Fibroblast of lung (primary cell): ENCODE measurements around the gene TPRG1L. TPM values are rescaled to one million over a fixed set of nuclear protein-coding genes. Genes with fewer than 3 reads are reported as not detected.

Experiments
- DNase-seq, 2 donors: peaks; one replicate each; pipeline versions ENCODE4 v3.0.0 to v3.0.0-alpha.2; 2010; ENCODE audit warnings: low read depth in 2 of 2
- H2AFZ ChIP-seq: 2 replicates; pipeline ENCODE4 v1.5.1; 2012; ENCODE audit warnings: low read length, control low read depth, inconsistent platforms
- H3K27ac ChIP-seq: 2 replicates; pipeline ENCODE4 v1.5.1; 2011; ENCODE audit warnings: low read length, control low read depth; ENCODE audit not compliant: insufficient read depth
- H3K27me3 ChIP-seq: 2 replicates; pipeline ENCODE4 v1.5.1; 2011; ENCODE audit warnings: mild to moderate bottlenecking, low read length; ENCODE audit not compliant: control insufficient read depth, insufficient read depth
- H3K36me3 ChIP-seq: 2 replicates; pipeline ENCODE4 v1.5.1; 2011; ENCODE audit warnings: low read length; ENCODE audit not compliant: control insufficient read depth, insufficient read depth
- H3K4me1 ChIP-seq: 2 replicates; pipeline ENCODE4 v1.5.1; 2011; ENCODE audit warnings: low read length; ENCODE audit not compliant: control insufficient read depth, insufficient read depth; ENCODE audit errors: extremely low read depth
- H3K4me2 ChIP-seq: 2 replicates; pipeline ENCODE4 v1.5.1; 2011; ENCODE audit warnings: low read length, control low read depth; ENCODE audit not compliant: insufficient read depth; ENCODE audit errors: extremely low read depth
- H3K4me3 ChIP-seq, 4 experiments: fragments of 200-600 bp in 1 of 4; sonication (generic) in 1 of 4; replicated peaks in 1 of 4; 2 replicates each; pipeline ENCODE4 v1.5.1; 2011 to 2016; ENCODE audit warnings: low read length in 4 of 4, low read depth in 3 of 4, mild to moderate bottlenecking in 3 of 4, control low read depth in 2 of 4, inconsistent platforms in 1 of 4, mixed read lengths in 1 of 4; ENCODE audit not compliant: insufficient read depth in 1 of 4; ENCODE audit errors: control extremely low read depth in 1 of 4
- H3K79me2 ChIP-seq: 2 replicates; pipeline ENCODE4 v1.5.1; 2012; ENCODE audit warnings: mild to moderate bottlenecking, low read length, inconsistent platforms; ENCODE audit not compliant: control insufficient read depth, insufficient read depth
- H3K9ac ChIP-seq: 2 replicates; pipeline ENCODE4 v1.5.1; 2011; ENCODE audit warnings: mild to moderate bottlenecking, low read length, control low read depth; ENCODE audit not compliant: insufficient read depth
- H3K9me3 ChIP-seq: 2 replicates; pipeline ENCODE4 v1.5.1; 2012; ENCODE audit warnings: low read depth, low read length; ENCODE audit not compliant: control insufficient read depth, insufficient read depth
- H4K20me1 ChIP-seq: 2 replicates; pipeline ENCODE4 v1.5.1; 2011; ENCODE audit warnings: low read length; ENCODE audit not compliant: control insufficient read depth, insufficient read depth; ENCODE audit errors: extremely low read depth
- CTCF ChIP-seq, 2 donors: IDR thresholded peaks in 1 of 2; conservative IDR thresholded peaks in 1 of 2; 1 replicate in 1 of 2; 2 replicates in 1 of 2; pipeline ENCODE4 v1.5.1; 2011 to 2012; ENCODE audit warnings: low read length in 2 of 2, control low read depth in 1 of 2, inconsistent platforms in 1 of 2, low read depth in 1 of 2, mild to moderate bottlenecking in 1 of 2
- EZH2 ChIP-seq: IDR thresholded peaks from 2 replicates; pipeline ENCODE4 v1.5.1; 2012; ENCODE audit warnings: low read length, control low read depth, mild to moderate bottlenecking; ENCODE audit errors: missing control alignments
- polyA plus RNA-seq, 2 donors: library from polyadenylated mRNA; depleted of rRNA in 1 of 2; stranded (reverse) in 1 of 2; unstranded in 1 of 2; fragments of >200 nt; gene quantifications; 2 replicates each; pipeline ENCODE4 v1.2.1, GENCODE V29; 2011 to 2012; ENCODE audit warnings: missing spikeins in 1 of 2
- total RNA-seq: library from RNA; depleted of rRNA; stranded (reverse); fragments of >200 nt; gene quantifications from 2 replicates; pipeline ENCODE4 v1.2.1, GENCODE V29; 2014

TPRG1L gene
- total and polyA plus RNA-seq, 2 donors (not counting 1 experiment from before 2014, with no cell fraction given), result 22.3 to 56.7 TPM

DNA sequence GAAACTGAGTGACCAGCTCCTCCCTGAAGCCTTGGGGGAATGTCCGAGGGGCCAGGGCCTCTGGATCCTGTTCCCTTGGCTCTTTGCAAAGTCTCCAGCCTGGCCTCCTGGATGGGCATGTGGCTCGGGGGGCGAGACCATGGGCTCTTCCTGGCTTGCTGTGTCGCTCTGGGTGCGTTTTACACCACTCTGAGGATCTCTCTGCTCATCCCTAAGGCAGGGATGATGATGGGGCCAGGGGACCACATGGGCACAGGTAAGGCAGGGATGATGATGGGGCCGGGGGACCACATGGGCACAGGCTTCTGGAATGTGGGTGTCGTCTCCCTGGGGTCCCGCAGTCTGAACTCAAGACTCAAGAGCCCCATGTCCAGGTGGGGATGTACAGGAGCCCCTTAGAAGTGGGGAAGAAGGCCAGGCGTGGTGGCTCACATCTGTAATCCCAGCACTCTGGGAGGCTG is 45.2 kb downstream of the TPRG1L start:
- H3K36me3 ChIP-seq, result no peaks in the 10 kb centered on the region
- H2AFZ ChIP-seq, result no peak overlapping the region
- H3K4me1 ChIP-seq, result no peaks in the 10 kb centered on the region
- no peak overlapping the region for H3K4me2 ChIP-seq
- no peak overlapping the region for H3K27ac ChIP-seq
- no peak overlapping the region for H3K9ac ChIP-seq
- no peaks in the 10 kb centered on the region for H3K9me3 ChIP-seq
- no peaks in the 10 kb centered on the region for H4K20me1 ChIP-seq
- TF ChIP-seq CTCF (conservative IDR thresholded peaks at IDR 0.05 in 1 of 2, IDR thresholded peaks at IDR 0.05 in 1 of 2; ENCODE audit: low read depth in 1 of 2, low read length in 2 of 2) (no peak), EZH2 (no peak)
- no peak for DNase-seq
- no peaks in the 10 kb centered on the region for H3K27me3 ChIP-seq
- H3K79me2 ChIP-seq, result no peaks in the 10 kb centered on the region
- no peak overlapping the region for H3K4me3 ChIP-seq

- Histone ChIP-seq H3K9me3 (no peaks in the 10 kb centered on the region), H4K20me1 (no peaks in the 10 kb centered on the region), H3K4me2 (no peak overlapping the region), H2AFZ (no peak overlapping the region), H3K4me3 (no peak overlapping the region), H3K4me1 (no peaks in the 10 kb centered on the region), H3K9ac (no peak overlapping the region), H3K79me2 (no peaks in the 10 kb centered on the region), H3K36me3 (no peaks in the 10 kb centered on the region), H3K27ac (no peak overlapping the region), H3K27me3 (no peaks in the 10 kb centered on the region)
- TF ChIP-seq EZH2 (no peak), CTCF (conservative IDR thresholded peaks at IDR 0.05 in 1 of 2, IDR thresholded peaks at IDR 0.05 in 1 of 2; ENCODE audit: low read depth in 1 of 2, low read length in 2 of 2) (no peak)
- no peak for DNase-seq
Observed at GRCh38 chr1:3670823-3671265, 46.0 kb downstream of the TPRG1L start.

DNA sequence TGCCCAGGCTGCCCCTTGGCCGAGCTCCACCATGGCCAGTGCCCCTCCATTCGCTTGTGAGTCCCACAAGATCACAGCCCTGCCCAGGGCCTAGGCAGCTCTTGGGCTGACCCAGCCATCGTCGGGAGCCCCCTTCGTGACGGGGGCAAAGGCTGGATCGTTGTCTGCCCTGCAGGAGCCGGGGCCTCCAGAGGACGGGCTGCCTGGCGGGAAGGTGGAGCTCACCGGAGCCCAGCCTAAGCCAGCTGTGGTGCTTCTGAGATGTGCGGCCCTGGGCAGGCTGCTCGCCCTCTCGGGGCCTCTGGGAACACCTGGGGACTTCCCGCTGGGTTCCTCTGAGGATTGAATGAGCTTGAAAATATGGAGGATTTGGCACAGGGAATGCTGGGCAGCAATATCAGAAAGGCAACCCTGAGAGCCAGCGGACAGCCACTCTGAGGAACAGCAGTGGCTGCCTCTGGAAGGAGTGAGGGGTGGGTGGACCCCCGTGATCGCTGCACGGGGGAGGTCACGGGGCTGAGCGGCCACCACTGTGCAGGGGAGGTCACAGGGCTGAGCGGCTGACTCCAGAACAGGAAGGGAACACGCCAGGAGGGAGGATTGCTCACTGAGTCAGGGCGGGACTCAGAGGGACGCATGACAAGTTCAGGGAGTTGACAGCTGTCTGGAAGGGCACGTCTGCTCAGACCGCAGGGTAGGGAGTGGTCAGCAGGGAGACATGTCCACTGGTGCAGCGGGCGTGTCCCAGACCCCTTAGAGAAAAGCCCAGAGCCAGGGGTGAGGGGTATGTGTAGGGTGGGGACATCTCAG is 46.8 kb downstream of the TPRG1L start:
- TF ChIP-seq CTCF (conservative IDR thresholded peaks at IDR 0.05 in 1 of 2, IDR thresholded peaks at IDR 0.05 in 1 of 2; ENCODE audit: low read depth in 1 of 2, low read length in 2 of 2) (no peak), EZH2 (no peak)
- H3K9ac ChIP-seq, result no peak overlapping the region

More for the DNA sequence above, 46.8 kb downstream of the TPRG1L start:
- Histone ChIP-seq H3K4me2 (no peak overlapping the region), H4K20me1 (no peaks in the 10 kb centered on the region), H3K27me3 (no peaks in the 10 kb centered on the region), H3K27ac (no peak overlapping the region), H3K36me3 (no peaks in the 10 kb centered on the region), H3K9me3 (no peaks in the 10 kb centered on the region), H3K4me1 (no peaks in the 10 kb centered on the region), H2AFZ (no peak overlapping the region), H3K4me3 (no peak overlapping the region), H3K79me2 (no peaks in the 10 kb centered on the region)
- no peak for DNase-seq
